ENCODE data around the gene DGUOK.

Gene DGUOK

GRCh38 chr2:73952499-73953446 is 26.1 kb downstream of the DGUOK start:
- H2AFZ ChIP-seq (ENCODE audit: low read depth, low read length): no peak overlapping the region
- H3K27ac ChIP-seq (ENCODE audit: low read length): no peak overlapping the region
- H3K9ac ChIP-seq (ENCODE audit: low read length): no peak overlapping the region
- H3K9me3 ChIP-seq (ENCODE audit: insufficient read depth, low read length): no peaks in the 10 kb centered on the region
- H3K27me3 ChIP-seq (ENCODE audit: low read depth, low read length): no peaks in the 10 kb centered on the region
- no peak for TF ChIP-seq CTCF (IDR thresholded peaks at IDR 0.05; ENCODE audit: low read depth, low read length)
- TF ChIP-seq EZH2phosphoT487 (IDR thresholded peaks at IDR 0.05; ENCODE audit: low read depth): no peak
- H3K4me1 ChIP-seq (ENCODE audit: low read length): peaks cover 5% of the 10 kb centered on the region; the same call in 1 of the 2 replicates
- H3K79me2 ChIP-seq (ENCODE audit: low read length): peaks cover 18% of the 10 kb centered on the region; the same call in 1 of the 2 replicates
- H3K4me3 ChIP-seq (ENCODE audit: low read length): no peak overlapping the region
- H4K20me1 ChIP-seq (ENCODE audit: insufficient read depth, low read length): peaks cover 16% of the 10 kb centered on the region
- H3K4me2 ChIP-seq (ENCODE audit: low read length): no peak overlapping the region
- H3K36me3 ChIP-seq (replicated peaks; ENCODE audit: low read depth, low read length): peaks cover 77% of the 10 kb centered on the region

- Histone ChIP-seq H4K20me1 (ENCODE audit: insufficient read depth, low read length) (peaks cover 18% of the 10 kb centered on the region; the same call in 1 of the 2 replicates), H3K9ac (ENCODE audit: low read length) (no peak overlapping the region), H3K27me3 (ENCODE audit: low read depth, low read length) (no peaks in the 10 kb centered on the region), H3K4me2 (ENCODE audit: low read length) (no peak overlapping the region), H3K27ac (ENCODE audit: low read length) (no peak overlapping the region), H2AFZ (ENCODE audit: low read depth, low read length) (no peak overlapping the region), H3K9me3 (ENCODE audit: insufficient read depth, low read length) (no peaks in the 10 kb centered on the region), H3K36me3 (replicated peaks; ENCODE audit: low read depth, low read length) (peaks cover 68% of the 10 kb centered on the region), H3K4me1 (ENCODE audit: low read length) (no peaks in the 10 kb centered on the region), H3K4me3 (ENCODE audit: low read length) (no peak overlapping the region), H3K79me2 (ENCODE audit: low read length) (peaks cover 6% of the 10 kb centered on the region; the same call in 1 of the 2 replicates)
- TF ChIP-seq EZH2phosphoT487 (IDR thresholded peaks at IDR 0.05; ENCODE audit: low read depth) (no peak), CTCF (IDR thresholded peaks at IDR 0.05; ENCODE audit: low read depth, low read length) (no peak)
Measured at GRCh38 chr2:73956218-73956865, 29.7 kb downstream of the DGUOK start.

- peaks cover 10% of the 10 kb centered on the region; the same call in 1 of the 2 replicates for H4K20me1 ChIP-seq (ENCODE audit: insufficient read depth, low read length)
- no peak for TF ChIP-seq EZH2phosphoT487 (IDR thresholded peaks at IDR 0.05; ENCODE audit: low read depth)
- no peak for TF ChIP-seq CTCF (IDR thresholded peaks at IDR 0.05; ENCODE audit: low read depth, low read length)
- H3K4me3 ChIP-seq (ENCODE audit: low read length): no peak overlapping the region
- H3K4me2 ChIP-seq (ENCODE audit: low read length): no peak overlapping the region
- peaks cover 40% of the 10 kb centered on the region for H3K36me3 ChIP-seq (replicated peaks; ENCODE audit: low read depth, low read length)
- no peak overlapping the region for H2AFZ ChIP-seq (ENCODE audit: low read depth, low read length)
- 0 out of 2 replicates have a peak, but pooled peaks cover 6% of the 10 kb centered on the region for H3K9me3 ChIP-seq (ENCODE audit: insufficient read depth, low read length)
- no peak overlapping the region for H3K9ac ChIP-seq (ENCODE audit: low read length)
- H3K27me3 ChIP-seq (ENCODE audit: low read depth, low read length): no peaks in the 10 kb centered on the region
- no peak overlapping the region for H3K27ac ChIP-seq (ENCODE audit: low read length)
- peaks cover 17% of the 10 kb centered on the region for H3K4me1 ChIP-seq (ENCODE audit: low read length)
- H3K79me2 ChIP-seq (ENCODE audit: low read length): no peaks in the 10 kb centered on the region
Measured at GRCh38 chr2:73961274-73961673, 34.6 kb downstream of the DGUOK start.

All from OCI-LY3 (cell line).